Endothelial cell of umbilical vein (primary cell): ENCODE measurements around the gene VPS16.

Experiments
- CTCF ChIP-seq, 2 donors: IDR thresholded peaks; 1 replicate in 1 of 2; 2 replicates in 1 of 2; pipeline ENCODE4 v1.5.1; 2011; ENCODE audit warnings: low read length in 2 of 2, mild to moderate bottlenecking in 2 of 2, moderate library complexity in 2 of 2, control low read depth in 1 of 2, inconsistent platforms in 1 of 2, low read depth in 1 of 2; ENCODE audit not compliant: insufficient read depth in 1 of 2; ENCODE audit errors: extremely low read depth in 1 of 2
- EZH2 ChIP-seq: IDR thresholded peaks from 2 replicates; pipeline ENCODE4 v1.6.1; 2012; ENCODE audit warnings: borderline replicate concordance, low read depth, mild to moderate bottlenecking, moderate library complexity, low read length, inconsistent platforms; ENCODE audit not compliant: severe bottlenecking
- FOS ChIP-seq: IDR thresholded peaks from 2 replicates; pipeline ENCODE4 v1.6.1; 2011; ENCODE audit warnings: mild to moderate bottlenecking, low read length, moderate library complexity, borderline replicate concordance; ENCODE audit not compliant: insufficient read depth
- POLR2A ChIP-seq: IDR thresholded peaks from 2 replicates; pipeline ENCODE4 v1.6.1; 2012; ENCODE audit warnings: low read depth, mild to moderate bottlenecking, control low read depth, low read length
- POLR2AphosphoS5 ChIP-seq: IDR thresholded peaks from 2 replicates; pipeline ENCODE4 v1.6.1; 2012; ENCODE audit warnings: low read depth, mild to moderate bottlenecking, control low read depth, low read length, moderate library complexity; ENCODE audit not compliant: insufficient read depth

GRCh38 chr20:2838847-2839671 is 1.5 kb upstream of the VPS16 start:
- TF ChIP-seq POLR2AphosphoS5 = no peak
- no peak for TF ChIP-seq EZH2
- TF ChIP-seq CTCF (IDR thresholded peaks at IDR 0.05; ENCODE audit: extremely low read depth in 1 of 2, insufficient read depth in 1 of 2, low read depth in 1 of 2, low read length in 2 of 2) = no peak
- no peak for TF ChIP-seq POLR2A
- TF ChIP-seq FOS = no peak
